Activated T-helper 9 cell treated with anti-CD3 and anti-CD28 coated beads, Interleukin-2, amount 50 U/mL, for 16 hours (primary cell): ENCODE data around the gene WDR82.

Source experiments
- DNase-seq: peaks from one replicate; pipeline ENCODE4 v3.0.0-alpha.2; 2020; ENCODE audit warnings: low read depth

WDR82 gene

DNA sequence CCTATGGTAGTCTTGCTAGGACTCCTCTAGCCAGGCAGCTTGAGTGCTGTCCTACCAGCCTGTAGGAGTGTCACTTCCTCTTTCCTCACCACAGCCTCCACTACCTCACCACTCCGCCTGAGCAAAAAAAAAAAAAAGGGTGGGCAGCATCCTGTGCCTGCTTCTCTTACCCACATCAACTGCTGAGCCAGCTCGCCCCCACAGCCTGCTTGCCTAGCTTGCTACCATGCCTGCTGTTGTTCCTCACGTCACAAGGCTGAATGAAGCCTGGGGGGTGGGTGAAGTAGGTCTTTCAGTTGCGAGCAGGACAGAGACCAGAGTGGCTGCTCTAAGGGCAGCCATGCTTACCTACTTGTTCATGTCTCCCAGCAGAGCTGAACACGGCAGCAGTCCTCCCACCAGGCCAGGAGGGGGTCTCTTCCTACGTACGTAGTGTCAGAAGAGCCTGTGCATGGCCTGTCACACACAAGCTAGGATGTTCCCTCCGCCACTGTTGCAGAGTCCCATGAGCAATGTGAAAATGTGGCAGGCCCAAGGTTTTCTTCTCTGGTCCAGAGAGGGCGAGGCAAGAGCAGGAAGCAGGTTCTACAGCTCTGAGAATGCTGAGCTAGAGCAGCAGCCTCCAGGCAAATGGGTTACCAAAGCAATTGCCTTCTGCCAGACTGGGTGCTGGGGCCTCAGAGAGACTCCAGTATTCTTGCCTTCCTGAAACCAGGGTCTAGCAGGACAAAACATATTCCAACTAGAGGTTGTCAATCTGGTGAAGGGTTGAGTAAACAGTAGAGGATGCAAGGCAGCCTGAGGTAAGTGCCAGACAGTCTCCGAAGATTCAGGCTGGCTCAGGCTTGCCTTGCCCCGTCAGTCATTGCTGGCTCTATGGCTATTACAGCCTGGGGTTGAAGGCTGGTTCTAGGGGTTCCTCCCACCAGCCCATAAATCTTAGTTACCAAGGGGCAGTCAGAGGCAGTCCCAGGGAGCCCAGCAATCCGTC lies 24.8 kb downstream of the WDR82 start:
- DNase-seq: peak; percentile 73

DNA sequence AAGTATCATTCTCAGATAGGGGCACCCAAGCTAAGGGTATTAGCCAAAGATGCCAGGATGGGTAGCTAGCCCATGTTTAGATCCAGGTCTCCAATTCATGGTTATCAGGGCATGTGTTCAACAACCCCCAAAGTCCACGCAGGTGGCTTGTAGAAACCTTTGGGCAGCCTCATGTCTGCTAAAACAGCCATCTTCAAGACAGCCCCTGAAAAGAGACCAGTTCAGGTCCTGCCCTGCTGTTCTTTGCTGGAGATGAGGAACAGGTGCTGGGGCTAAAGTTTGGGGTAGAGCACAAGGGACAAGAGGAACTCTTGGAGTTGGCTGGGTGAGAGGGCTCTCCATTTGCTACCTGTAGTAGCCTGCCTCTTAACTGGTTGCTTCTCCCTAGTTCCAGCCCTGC lies 28.3 kb downstream of the WDR82 start:
- DNase-seq: no peak

GRCh38 chr3:52249683-52250082 lies 28.8 kb downstream of the WDR82 start:
- DNase-seq: no peak

DNA sequence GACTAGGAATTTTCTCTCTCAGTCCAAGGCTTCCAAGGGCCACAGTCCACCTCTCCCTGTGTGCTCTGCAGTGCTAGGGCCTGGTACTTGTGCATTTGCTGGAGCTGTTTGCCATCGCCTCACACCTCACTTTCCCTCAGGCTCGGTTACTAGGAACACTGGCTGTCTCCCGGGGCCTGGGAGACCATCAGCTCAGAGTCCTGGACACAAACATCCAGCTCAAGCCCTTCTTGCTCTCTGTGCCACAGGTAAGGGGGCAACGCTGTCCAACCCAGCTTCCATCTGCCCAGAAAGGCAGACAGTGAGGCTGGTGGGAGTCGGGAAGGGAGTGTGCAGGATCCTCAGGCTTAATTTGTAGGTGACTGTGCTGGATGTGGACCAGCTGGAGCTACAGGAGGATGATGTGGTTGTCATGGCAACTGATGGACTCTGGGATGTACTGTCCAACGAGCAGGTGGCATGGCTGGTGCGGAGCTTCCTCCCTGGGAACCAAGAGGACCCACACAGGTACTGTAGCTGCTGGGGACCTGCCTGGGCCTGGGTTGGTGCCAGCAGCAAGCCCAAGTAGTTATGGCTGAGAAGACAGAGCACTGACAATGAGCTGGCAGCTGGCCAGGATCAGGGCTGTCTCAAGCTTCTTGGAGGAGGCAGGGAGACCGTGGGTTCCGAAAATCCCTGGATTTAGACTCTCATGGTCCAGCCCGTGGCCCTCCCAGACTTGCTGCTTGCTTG lies 29.5 kb downstream of the WDR82 start:
- no peak for DNase-seq

- no peak for DNase-seq
These were observed 30.3 kb downstream of the WDR82 start for GRCh38 chr3:52248165-52248541.

- DNase-seq: no peak
These were observed 30.9 kb downstream of the WDR82 start for GRCh38 chr3:52247409-52248164.

- no peak for DNase-seq
These were observed 31.6 kb downstream of the WDR82 start for GRCh38 chr3:52246728-52247408.

GRCh38 chr3:52246264-52246620 lies 32.2 kb downstream of the WDR82 start:
- DNase-seq: no peak

DNA sequence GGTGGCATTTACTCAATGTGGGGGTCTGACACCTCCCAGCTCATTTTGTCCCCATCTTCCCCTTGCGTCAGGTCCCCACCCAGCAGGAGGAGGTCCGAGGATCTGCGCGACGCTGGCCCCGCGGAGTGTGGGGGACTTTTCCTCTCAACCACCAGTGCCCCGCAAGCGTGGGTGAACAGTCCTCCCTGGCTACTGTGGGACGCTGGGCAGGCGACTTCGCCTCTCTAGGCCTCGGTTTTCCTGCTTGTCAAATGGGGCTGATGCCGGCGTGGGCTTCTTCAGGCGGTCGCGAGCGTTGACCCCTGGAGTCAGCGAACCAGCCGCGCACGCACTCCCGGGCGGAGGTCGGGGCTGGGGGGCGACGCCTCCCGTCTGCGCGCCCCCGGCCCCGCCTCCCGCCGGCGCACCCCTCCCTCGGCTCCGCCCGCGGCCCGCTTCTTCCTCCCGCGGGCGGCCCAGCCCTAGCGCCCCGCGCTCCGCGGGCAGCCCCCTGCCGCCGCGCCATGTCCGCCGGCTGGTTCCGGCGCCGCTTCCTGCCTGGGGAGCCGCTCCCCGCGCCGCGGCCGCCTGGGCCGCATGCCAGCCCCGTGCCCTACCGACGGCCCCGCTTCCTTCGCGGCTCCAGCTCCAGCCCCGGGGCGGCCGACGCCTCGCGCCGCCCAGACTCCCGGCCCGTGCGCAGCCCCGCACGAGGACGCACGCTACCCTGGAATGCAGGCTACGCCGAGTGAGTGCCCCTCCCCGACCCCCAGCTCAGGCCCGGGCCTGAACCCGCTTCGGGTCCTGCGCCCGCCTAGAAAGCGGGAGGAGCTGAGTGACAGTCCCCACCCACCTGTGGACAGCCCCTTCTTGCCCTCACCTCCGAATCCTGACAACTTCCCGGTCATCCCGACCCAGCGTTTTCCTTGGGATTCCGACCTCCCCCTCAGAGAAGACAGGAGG lies 32.9 kb downstream of the WDR82 start, which contains the start of gene PPM1M:
Gene PPM1M (plus strand): TSS at position 438 of the 942 bp plus-strand sequence. CDS start 66 bp downstream, at position 504.
- DNase-seq: peak; percentile 54

DNA sequence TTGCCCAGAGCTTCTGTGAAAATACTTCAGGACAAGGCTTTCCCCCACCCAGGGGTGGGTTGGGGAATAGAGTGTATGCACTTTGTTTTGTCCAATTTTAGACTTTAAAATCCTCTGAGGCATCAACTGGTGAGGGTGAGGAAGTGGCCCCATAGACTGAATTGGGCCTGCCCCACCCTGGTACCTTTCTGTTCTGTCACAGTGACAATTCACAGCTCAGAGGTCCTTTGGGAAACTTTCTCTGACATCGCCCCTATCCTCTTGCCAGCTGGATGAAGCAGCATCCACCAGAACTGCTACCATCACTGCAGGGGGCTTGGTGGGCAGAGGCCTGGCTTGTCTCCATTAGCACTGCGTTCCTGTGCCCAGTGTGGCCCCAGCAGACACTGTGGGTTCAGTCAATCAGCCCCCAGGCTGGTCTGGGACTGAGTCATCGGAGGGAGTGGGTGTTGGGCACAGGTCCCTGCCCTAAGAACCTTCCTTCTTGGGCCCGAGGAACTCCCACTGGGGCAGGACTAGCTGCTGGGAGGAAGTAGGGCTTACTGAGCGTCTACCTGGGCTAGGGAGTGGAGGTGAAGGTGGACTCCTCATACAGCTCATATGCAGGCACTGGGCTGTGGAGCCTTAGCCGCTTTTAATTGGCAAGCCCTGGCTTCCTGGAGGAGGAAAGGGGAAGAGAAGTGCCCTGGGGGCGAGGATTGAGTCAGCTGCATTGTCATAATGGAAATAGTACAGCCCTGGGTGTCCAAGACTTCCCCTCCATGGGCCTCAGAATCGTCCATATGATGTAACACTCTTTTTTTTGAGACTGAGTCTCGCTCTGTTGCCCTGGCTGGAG lies 34.4 kb downstream of the WDR82 start:
- DNase-seq: no peak

- DNase-seq: no peak
These were observed 36.4 kb downstream of the WDR82 start for GRCh38 chr3:52242039-52242438.

- no peak for DNase-seq
These were observed 37.5 kb downstream of the WDR82 start for GRCh38 chr3:52240886-52241370.

- DNase-seq: peak; percentile 41
These were observed 38.2 kb downstream of the WDR82 start for GRCh38 chr3:52240059-52240885.

DNA sequence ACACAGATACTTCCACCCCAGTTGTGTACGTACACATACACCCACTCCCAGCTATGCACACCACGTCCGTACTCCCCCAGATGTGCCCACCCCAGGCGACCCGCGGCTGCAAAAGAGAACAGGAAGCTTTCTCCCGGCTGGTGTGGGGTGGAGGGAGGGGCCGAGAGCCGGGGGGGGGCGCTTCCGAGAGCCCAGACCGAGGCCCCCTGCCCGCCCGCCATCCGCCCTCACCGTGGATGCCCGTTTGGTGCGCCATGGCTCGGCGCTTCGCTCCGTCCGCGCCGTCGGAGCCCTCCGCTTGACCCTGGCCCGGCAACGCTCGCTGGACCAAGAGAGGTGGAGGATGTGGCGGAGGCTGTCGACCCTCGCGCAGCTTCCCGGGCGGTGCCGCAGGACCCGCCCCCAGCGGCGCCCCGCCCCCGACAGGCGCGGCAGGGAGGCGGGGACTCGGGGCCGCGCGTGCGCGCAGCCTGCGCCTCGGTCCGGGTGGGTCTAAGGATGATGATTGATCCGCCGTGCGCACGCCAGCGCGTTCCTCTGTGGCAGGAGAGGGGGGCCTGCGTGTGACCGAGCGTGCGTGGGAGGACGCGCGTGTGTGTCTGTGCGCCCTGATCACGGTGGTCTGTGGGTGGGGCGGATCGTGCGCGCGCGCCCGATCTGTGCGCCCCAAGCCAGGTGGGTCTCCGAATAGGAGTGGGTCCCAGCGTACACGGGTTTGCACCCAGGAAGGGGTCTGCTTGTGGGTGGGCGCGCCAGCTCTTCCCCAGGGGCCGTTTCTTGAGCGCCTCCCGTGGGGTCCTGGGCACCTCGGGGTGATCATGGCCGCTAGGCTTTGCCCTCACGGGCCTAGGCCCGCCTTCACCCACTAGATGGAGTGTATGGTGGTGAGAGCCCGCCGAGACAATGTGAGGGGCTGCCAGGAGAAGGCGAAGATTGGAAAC lies 39.4 kb downstream of the WDR82 start, which contains the start of gene TWF2:
Gene TWF2 (minus strand): TSS at position 398 of the 941 bp plus-strand sequence. CDS start 142 bp downstream, at position 256.
- peak; percentile 86 for DNase-seq

- no peak for DNase-seq
These were observed 40.2 kb downstream of the WDR82 start for GRCh38 chr3:52238193-52238760.

GRCh38 chr3:52237657-52238172 lies 40.7 kb downstream of the WDR82 start:
- DNase-seq: no peak
